HepG2 (cell line): Measurements from ENCODE around the gene PLLP. TPM values are rescaled to one million over a fixed set of nuclear protein-coding genes. Genes with fewer than 3 reads are reported as not detected.

Experiments used
- CREB1 ChIP-seq, 2 experiments: fragments of 450-650 bp in 1 of 2; IDR thresholded peaks; 2 replicates each; pipeline ENCODE4 v1.6.1; 2016 to 2017; ENCODE audit warnings: control low read depth in 1 of 2, mild to moderate bottlenecking in 1 of 2, missing compliant biosample characterization in 1 of 2, missing genetic modification characterization in 1 of 2
- FOXO1 ChIP-seq: sonication (generic); formaldehyde crosslinking; IDR thresholded peaks from 2 replicates; pipeline ENCODE4 v1.4.0; 2020; ENCODE audit warnings: missing genetic modification reagents
- GATAD1 ChIP-seq: IDR thresholded peaks from 2 replicates; pipeline ENCODE4 v1.6.1; 2016; ENCODE audit warnings: missing genetic modification reagents, missing compliant biosample characterization
- MAZ ChIP-seq, 2 experiments: sonication (generic) in 1 of 2; formaldehyde crosslinking in 1 of 2; IDR thresholded peaks; 2 replicates each; pipeline versions ENCODE4 v1.5.0 to v1.6.1; 2012 to 2020; ENCODE audit warnings: low read depth in 2 of 2, mild to moderate bottlenecking in 2 of 2, borderline replicate concordance in 1 of 2, improper control_type of control experiment in 1 of 2, low read length in 1 of 2, missing genetic modification reagents in 1 of 2, moderate library complexity in 1 of 2
- NFIC ChIP-seq: IDR thresholded peaks from 2 replicates; pipeline ENCODE4 v1.6.1; 2012; ENCODE audit warnings: mild to moderate bottlenecking, low read length, inconsistent platforms
- SETDB1 ChIP-seq: sonication (generic); formaldehyde crosslinking; IDR thresholded peaks from 2 replicates; pipeline ENCODE4 v1.5.1; 2020; ENCODE audit warnings: missing genetic modification reagents, mild to moderate bottlenecking, borderline replicate concordance
- ZNF124 ChIP-seq: sonication (generic); formaldehyde crosslinking; IDR thresholded peaks from 2 replicates; pipeline ENCODE4 v1.4.0; 2020; ENCODE audit warnings: missing genetic modification reagents
- ZNF296 ChIP-seq: sonication (generic); formaldehyde crosslinking; conservative IDR thresholded peaks from 2 replicates; pipeline ENCODE4 v1.5.0; 2020; ENCODE audit warnings: mild to moderate bottlenecking, missing genetic modification reagents
- ZNF552 ChIP-seq: sonication (generic); formaldehyde crosslinking; IDR thresholded peaks from 2 replicates; pipeline ENCODE4 v1.9.0; 2022; ENCODE audit warnings: missing genetic modification reagents, mild to moderate bottlenecking, borderline replicate concordance
- ZNF672 ChIP-seq: sonication (generic); formaldehyde crosslinking; IDR thresholded peaks from 2 replicates; pipeline ENCODE4 v1.8.1; 2022; ENCODE audit warnings: missing genetic modification reagents
- ZNF724P ChIP-seq: sonication (generic); formaldehyde crosslinking; IDR thresholded peaks from 2 replicates; pipeline ENCODE4 v1.8.0; 2022; ENCODE audit warnings: missing genetic modification reagents, borderline replicate concordance
- polyA plus RNA-seq, 8 experiments: library from polyadenylated mRNA; depleted of rRNA in 3 of 8; stranded (reverse) in 7 of 8; unstranded in 1 of 8; fragments of >200 nt; fragmentation: Illumina TruSeq in 4 of 8; extraction: Trizol in 4 of 8; gene quantifications; 2 replicates each; pipeline versions ENCODE4 v1.2.1 to v1.2.3, GENCODE V29; 2011 to 2016; ENCODE audit warnings: low read depth in 4 of 8, missing spikeins in 1 of 8, mixed read lengths in 1 of 8; ENCODE audit not compliant: insufficient read depth in 1 of 8
- total RNA-seq, 5 experiments: library from RNA; depleted of rRNA; stranded (reverse); fragments of >200 nt; fragmentation: Illumina TruSeq; extraction: Trizol; gene quantifications; 2 replicates each; pipeline ENCODE4 v1.2.3, GENCODE V29; 2016; ENCODE audit warnings: low read depth in 1 of 5
- TF ChIP-seq, protein P1 (sequence below), 2 experiments: sonication (generic) in 1 of 2; formaldehyde crosslinking in 1 of 2; IDR thresholded peaks; 2 replicates each; pipeline versions ENCODE4 v1.6.1 to v1.9.0; 2014 to 2022; ENCODE audit warnings: antibody characterized with exemption in 1 of 2, borderline replicate concordance in 1 of 2, inconsistent platforms in 1 of 2, low read depth in 1 of 2, missing genetic modification reagents in 1 of 2
- TF ChIP-seq, protein P2 (sequence below): sonication (generic); formaldehyde crosslinking; IDR thresholded peaks from 2 replicates; pipeline ENCODE4 v1.8.0; 2023; ENCODE audit warnings: mild to moderate bottlenecking, missing genetic modification reagents
- TF ChIP-seq, protein P3 (sequence below): sonication (generic); formaldehyde crosslinking; IDR thresholded peaks from 2 replicates; pipeline ENCODE4 v1.4.0; 2020; ENCODE audit warnings: missing genetic modification reagents; ENCODE audit errors: not compliant biosample characterization
- TF ChIP-seq, protein P4 (sequence below): sonication (generic); formaldehyde crosslinking; IDR thresholded peaks from 2 replicates; pipeline ENCODE4 v1.4.0; 2020; ENCODE audit warnings: low read depth, missing genetic modification reagents

PLLP gene
- total and polyA plus RNA-seq, 2 of the 13 experiments (the other 11 are each of a cell fraction or from before 2014, with no cell fraction given): 60.6 to 127 TPM

DNA sequence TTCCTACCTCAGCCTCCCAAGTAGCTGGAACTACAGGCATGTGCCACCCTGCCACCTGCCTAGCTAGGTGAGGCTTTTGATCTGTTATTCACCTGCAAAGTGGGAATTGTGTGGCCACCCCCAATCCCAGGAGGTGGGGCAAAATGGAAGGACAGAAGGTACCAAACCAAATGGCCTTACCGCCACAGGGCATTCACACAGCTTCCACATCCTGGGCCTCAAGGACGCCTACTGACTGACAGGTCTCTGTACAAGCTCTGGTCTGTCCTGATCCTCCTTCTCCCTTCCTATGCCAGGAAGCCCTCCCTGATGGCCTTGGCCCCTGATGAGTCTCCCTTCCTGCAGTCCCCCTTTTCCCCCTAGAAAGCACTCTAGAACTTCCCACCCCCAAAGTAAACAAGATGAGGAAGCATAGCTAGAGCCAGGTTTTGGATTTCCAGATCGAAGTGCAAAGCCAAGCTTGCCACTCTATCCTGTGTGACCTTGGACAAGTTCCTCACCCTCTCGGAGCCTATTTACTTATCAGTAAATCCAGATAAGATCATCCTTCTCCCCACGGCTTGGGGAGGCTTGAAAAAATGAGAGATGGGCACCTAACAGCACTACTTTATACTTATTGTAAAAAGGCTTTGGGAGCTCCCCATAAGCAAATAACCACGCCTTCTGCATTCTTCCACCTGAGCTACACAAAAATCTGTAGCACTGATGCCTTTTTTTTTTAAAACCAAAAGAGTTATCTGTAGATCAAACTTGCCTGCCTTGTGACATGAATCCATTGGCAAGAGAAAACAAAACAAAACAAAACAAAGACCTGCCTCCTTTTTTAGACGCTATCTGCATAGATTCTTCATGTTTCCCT lies 4.5 kb downstream of the PLLP start (continued):
- TF ChIP-seq ZNF552 (CRISPR knock-in tag) (peak; percentile 75; the same call in 1 of the 2 replicates), ZNF724P (peak; percentile 32; the same call in 1 of the 2 replicates), ZNF296 (peak; percentile 31; the same call in 1 of the 2 replicates), CREB1 (IDR thresholded peaks at IDR 0.05) (no peak), CREB1 (CRISPR knock-in tag; IDR thresholded peaks at IDR 0.05) (peak; percentile 83), ZNF672 (no peak), SETDB1 (no peak), GATAD1 (CRISPR knock-in tag) (peak; percentile 63), NFIC (peak; percentile 85), ZNF124 (peak; percentile 88), MAZ (IDR thresholded peaks at IDR 0.05; ENCODE audit: borderline replicate concordance, low read depth, low read length) (peak; percentile 78), MAZ (CRISPR knock-in tag; IDR thresholded peaks at IDR 0.05; ENCODE audit: low read depth) (0 out of 2 replicates have a peak, but pooled peaks have one; percentile 67), FOXO1 (CRISPR knock-in tag) (no peak; the same call in none of the 2 replicates)
- TF ChIP-seq, protein P1, sequence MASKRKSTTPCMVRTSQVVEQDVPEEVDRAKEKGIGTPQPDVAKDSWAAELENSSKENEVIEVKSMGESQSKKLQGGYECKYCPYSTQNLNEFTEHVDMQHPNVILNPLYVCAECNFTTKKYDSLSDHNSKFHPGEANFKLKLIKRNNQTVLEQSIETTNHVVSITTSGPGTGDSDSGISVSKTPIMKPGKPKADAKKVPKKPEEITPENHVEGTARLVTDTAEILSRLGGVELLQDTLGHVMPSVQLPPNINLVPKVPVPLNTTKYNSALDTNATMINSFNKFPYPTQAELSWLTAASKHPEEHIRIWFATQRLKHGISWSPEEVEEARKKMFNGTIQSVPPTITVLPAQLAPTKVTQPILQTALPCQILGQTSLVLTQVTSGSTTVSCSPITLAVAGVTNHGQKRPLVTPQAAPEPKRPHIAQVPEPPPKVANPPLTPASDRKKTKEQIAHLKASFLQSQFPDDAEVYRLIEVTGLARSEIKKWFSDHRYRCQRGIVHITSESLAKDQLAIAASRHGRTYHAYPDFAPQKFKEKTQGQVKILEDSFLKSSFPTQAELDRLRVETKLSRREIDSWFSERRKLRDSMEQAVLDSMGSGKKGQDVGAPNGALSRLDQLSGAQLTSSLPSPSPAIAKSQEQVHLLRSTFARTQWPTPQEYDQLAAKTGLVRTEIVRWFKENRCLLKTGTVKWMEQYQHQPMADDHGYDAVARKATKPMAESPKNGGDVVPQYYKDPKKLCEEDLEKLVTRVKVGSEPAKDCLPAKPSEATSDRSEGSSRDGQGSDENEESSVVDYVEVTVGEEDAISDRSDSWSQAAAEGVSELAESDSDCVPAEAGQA (IDR thresholded peaks at IDR 0.05; ENCODE audit: low read depth): peak; percentile 43; the same call in 1 of the 2 replicates
- TF ChIP-seq, protein P1 (CRISPR knock-in tag; IDR thresholded peaks at IDR 0.05; ENCODE audit: borderline replicate concordance): no peak
- TF ChIP-seq, protein P2, sequence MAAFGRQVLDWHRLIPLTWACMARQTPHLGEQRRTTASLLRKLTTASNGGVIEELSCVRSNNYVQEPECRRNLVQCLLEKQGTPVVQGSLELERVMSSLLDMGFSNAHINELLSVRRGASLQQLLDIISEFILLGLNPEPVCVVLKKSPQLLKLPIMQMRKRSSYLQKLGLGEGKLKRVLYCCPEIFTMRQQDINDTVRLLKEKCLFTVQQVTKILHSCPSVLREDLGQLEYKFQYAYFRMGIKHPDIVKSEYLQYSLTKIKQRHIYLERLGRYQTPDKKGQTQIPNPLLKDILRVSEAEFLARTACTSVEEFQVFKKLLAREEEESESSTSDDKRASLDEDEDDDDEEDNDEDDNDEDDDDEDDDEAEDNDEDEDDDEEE (CRISPR knock-in tag): no peak
- TF ChIP-seq, protein P3, sequence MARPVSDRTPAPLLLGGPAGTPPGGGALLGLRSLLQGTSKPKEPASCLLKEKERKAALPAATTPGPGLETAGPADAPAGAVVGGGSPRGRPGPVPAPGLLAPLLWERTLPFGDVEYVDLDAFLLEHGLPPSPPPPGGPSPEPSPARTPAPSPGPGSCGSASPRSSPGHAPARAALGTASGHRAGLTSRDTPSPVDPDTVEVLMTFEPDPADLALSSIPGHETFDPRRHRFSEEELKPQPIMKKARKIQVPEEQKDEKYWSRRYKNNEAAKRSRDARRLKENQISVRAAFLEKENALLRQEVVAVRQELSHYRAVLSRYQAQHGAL (CRISPR knock-in tag): no peak
- TF ChIP-seq, protein P4, sequence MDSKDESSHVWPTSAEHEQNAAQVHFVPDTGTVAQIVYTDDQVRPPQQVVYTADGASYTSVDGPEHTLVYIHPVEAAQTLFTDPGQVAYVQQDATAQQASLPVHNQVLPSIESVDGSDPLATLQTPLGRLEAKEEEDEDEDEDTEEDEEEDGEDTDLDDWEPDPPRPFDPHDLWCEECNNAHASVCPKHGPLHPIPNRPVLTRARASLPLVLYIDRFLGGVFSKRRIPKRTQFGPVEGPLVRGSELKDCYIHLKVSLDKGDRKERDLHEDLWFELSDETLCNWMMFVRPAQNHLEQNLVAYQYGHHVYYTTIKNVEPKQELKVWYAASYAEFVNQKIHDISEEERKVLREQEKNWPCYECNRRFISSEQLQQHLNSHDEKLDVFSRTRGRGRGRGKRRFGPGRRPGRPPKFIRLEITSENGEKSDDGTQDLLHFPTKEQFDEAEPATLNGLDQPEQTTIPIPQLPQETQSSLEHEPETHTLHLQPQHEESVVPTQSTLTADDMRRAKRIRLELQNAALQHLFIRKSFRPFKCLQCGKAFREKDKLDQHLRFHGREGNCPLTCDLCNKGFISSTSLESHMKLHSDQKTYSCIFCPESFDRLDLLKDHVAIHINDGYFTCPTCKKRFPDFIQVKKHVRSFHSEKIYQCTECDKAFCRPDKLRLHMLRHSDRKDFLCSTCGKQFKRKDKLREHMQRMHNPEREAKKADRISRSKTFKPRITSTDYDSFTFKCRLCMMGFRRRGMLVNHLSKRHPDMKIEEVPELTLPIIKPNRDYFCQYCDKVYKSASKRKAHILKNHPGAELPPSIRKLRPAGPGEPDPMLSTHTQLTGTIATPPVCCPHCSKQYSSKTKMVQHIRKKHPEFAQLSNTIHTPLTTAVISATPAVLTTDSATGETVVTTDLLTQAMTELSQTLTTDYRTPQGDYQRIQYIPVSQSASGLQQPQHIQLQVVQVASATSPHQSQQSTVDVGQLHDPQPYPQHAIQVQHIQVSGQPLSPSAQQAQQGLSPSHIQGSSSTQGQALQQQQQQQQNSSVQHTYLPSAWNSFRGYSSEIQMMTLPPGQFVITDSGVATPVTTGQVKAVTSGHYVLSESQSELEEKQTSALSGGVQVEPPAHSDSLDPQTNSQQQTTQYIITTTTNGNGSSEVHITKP (CRISPR knock-in tag): peak; percentile 94; the same call in 1 of the 2 replicates
